Suprapubic skin (tissue), 3 donors: ENCODE data around the gene OTOP2.

ENCODE experiments used
- CTCF ChIP-seq, 2 donors: fragments of 200-600 bp in 1 of 2; fragments of 450-650 bp in 1 of 2; sonication (generic) in 1 of 2; IDR thresholded peaks; one replicate each; pipeline ENCODE4 v1.5.1; 2016 to 2019; ENCODE audit warnings: antibody characterized with exemption in 2 of 2, mild to moderate bottlenecking in 1 of 2, moderate library complexity in 1 of 2
- POLR2AphosphoS5 ChIP-seq, 3 donors: sonication (generic); formaldehyde crosslinking; IDR thresholded peaks; one replicate each; pipeline ENCODE4 v1.6.1; 2017; ENCODE audit warnings: antibody characterized with exemption in 3 of 3

- no peak for TF ChIP-seq CTCF (IDR thresholded peaks at IDR 0.05)
- TF ChIP-seq POLR2AphosphoS5 (IDR thresholded peaks at IDR 0.05) = no peak
Measured at GRCh38 chr17:74919440-74920305, 4.4 kb upstream of the OTOP2 start.
